Medulla oblongata (tissue), 1 donor: Measurements from ENCODE around the gene BTBD6.

Experiments used
- DNase-seq: peaks from one replicate; pipeline ENCODE4 v3.0.0-alpha.2; 2015; ENCODE audit errors: extremely low spot score

BTBD6 gene

GRCh38 chr14:105211086-105211757 lies 37.1 kb upstream of the BTBD6 start:
- DNase-seq = no peak

- DNase-seq = no peak
Measured at GRCh38 chr14:105211758-105212089, 36.6 kb upstream of the BTBD6 start.

GRCh38 chr14:105212541-105213300 lies 35.6 kb upstream of the BTBD6 start:
- no peak for DNase-seq

- DNase-seq = no peak
Measured at GRCh38 chr14:105213361-105213760, 35.0 kb upstream of the BTBD6 start.

GRCh38 chr14:105214324-105214915 lies 33.9 kb upstream of the BTBD6 start:
- DNase-seq = no peak

- DNase-seq = no peak
Measured at GRCh38 chr14:105215602-105216001, 32.7 kb upstream of the BTBD6 start.

GRCh38 chr14:105216490-105217247 lies 31.7 kb upstream of the BTBD6 start:
- no peak for DNase-seq

GRCh38 chr14:105217774-105218173 lies 30.6 kb upstream of the BTBD6 start:
- DNase-seq = no peak

- no peak for DNase-seq
Measured at GRCh38 chr14:105218611-105219010, 29.7 kb upstream of the BTBD6 start.

- no peak for DNase-seq
Measured at GRCh38 chr14:105219043-105219612, 29.2 kb upstream of the BTBD6 start.

GRCh38 chr14:105219753-105220152 lies 28.6 kb upstream of the BTBD6 start:
- no peak for DNase-seq

GRCh38 chr14:105220699-105221597 lies 27.4 kb upstream of the BTBD6 start:
- no peak for DNase-seq

GRCh38 chr14:105221598-105222178 lies 26.6 kb upstream of the BTBD6 start:
- DNase-seq = no peak

- no peak for DNase-seq
Measured at GRCh38 chr14:105223260-105223659, 25.1 kb upstream of the BTBD6 start.

GRCh38 chr14:105223770-105224544 lies 24.4 kb upstream of the BTBD6 start:
- DNase-seq = no peak

- DNase-seq = no peak
Measured at GRCh38 chr14:105224845-105225570, 23.3 kb upstream of the BTBD6 start.

GRCh38 chr14:105226198-105226597 lies 22.1 kb upstream of the BTBD6 start:
- DNase-seq = no peak

- DNase-seq = no peak
Measured at GRCh38 chr14:105227346-105227745, 21.0 kb upstream of the BTBD6 start.

- DNase-seq = no peak
Measured at GRCh38 chr14:105228562-105228961, 19.8 kb upstream of the BTBD6 start.
